Left ventricle myocardium inferior (tissue), 1 donor: ENCODE measurements around the gene SDCBP2. TPM values are rescaled to one million over a fixed set of nuclear protein-coding genes. Genes with fewer than 3 reads are reported as not detected.

ENCODE experiments used
- DNase-seq: peaks from one replicate; pipeline ENCODE4 v3.0.0-alpha.2; 2020
- H3K27ac ChIP-seq: fragments of 200-600 bp; replicated peaks from 2 replicates; pipeline ENCODE4 v1.8.0; 2021
- H3K27me3 ChIP-seq: fragments of 200-600 bp; 2 replicates; pipeline ENCODE4 v1.8.0; 2021; ENCODE audit warnings: low read depth
- H3K36me3 ChIP-seq: fragments of 200-600 bp; 2 replicates; pipeline ENCODE4 v1.8.0; 2021
- H3K4me1 ChIP-seq: fragments of 200-600 bp; 2 replicates; pipeline ENCODE4 v1.8.0; 2021
- H3K4me3 ChIP-seq: fragments of 200-600 bp; 2 replicates; pipeline ENCODE4 v1.8.0; 2021; ENCODE audit warnings: mild to moderate bottlenecking, moderate library complexity
- H3K9me3 ChIP-seq: fragments of 200-600 bp; replicated peaks from 2 replicates; pipeline ENCODE4 v1.8.0; 2021
- intact Hi-C: fragments of 100-400 bp; cut with micrococcal nuclease; formaldehyde crosslinking; loops from one replicate; pipeline ENCODE4 v1.11.0; 2022
- long read RNA-seq: library from polyadenylated mRNA; unstranded; transcript quantifications from one replicate; pipeline ENCODE4 v2.0.0, GENCODE V29; 2021
- total RNA-seq: library from RNA; stranded (reverse); fragmentation: NEBNext Ultra II Directional; extraction: Animal tissue kit (Norgen Biotek cat#: 25700); gene quantifications from one replicate; pipeline ENCODE4 v1.2.1, GENCODE V29; 2021
- TF ChIP-seq, protein P1 (sequence below): fragments of 200-600 bp; IDR thresholded peaks from 2 replicates; pipeline ENCODE4 v1.8.0; 2021; ENCODE audit warnings: antibody characterized with exemption, mild to moderate bottlenecking, borderline replicate concordance
- donor health status: DM: no; HTN: yes; CAD: no; lungs with severe emphysema.

SDCBP2 gene
- total RNA-seq = 2.2 TPM
- long read RNA-seq, partial matches to known transcripts = 1 of 4 reads
- long read RNA-seq, other reads (novel, unspliced or antisense) = 2 of 4 reads

DNA sequence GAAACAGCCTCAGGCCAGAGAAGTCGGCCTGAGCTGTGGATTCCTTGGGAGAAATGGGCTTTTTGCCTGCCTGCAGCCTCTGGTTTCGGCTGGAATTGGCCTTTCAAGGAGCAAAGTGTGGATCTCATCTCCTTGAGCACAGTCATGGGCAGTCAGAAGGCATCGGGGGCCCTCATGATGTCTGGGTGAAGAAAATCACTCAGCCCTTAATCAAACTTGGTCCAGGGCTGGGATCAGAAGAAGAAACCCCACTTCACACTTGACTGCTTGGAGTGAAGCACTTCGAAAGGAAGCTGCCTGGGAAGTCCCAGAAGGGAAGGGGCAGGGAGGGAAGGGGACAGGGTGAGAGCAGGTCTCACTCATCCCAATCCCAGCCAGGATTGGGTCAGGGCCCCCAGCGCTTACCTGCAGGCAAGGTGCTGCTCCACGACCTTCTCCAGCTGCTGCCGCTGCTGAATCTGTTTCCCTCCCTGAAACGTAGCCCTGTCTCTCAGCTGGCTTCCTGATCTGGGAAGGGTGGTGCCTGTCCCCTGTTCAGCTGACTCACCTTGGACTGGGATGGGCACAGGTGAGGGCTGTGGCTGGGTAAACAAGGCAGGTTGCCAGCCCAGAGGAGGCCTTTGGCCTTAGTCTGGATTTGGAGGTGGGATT is at the start of gene SDCBP2:
Gene SDCBP2 (minus strand): TSS at position 460 of the 651 bp plus-strand sequence. CDS start 8,723 bp downstream, outside the sequence.
- TF ChIP-seq, protein P1, sequence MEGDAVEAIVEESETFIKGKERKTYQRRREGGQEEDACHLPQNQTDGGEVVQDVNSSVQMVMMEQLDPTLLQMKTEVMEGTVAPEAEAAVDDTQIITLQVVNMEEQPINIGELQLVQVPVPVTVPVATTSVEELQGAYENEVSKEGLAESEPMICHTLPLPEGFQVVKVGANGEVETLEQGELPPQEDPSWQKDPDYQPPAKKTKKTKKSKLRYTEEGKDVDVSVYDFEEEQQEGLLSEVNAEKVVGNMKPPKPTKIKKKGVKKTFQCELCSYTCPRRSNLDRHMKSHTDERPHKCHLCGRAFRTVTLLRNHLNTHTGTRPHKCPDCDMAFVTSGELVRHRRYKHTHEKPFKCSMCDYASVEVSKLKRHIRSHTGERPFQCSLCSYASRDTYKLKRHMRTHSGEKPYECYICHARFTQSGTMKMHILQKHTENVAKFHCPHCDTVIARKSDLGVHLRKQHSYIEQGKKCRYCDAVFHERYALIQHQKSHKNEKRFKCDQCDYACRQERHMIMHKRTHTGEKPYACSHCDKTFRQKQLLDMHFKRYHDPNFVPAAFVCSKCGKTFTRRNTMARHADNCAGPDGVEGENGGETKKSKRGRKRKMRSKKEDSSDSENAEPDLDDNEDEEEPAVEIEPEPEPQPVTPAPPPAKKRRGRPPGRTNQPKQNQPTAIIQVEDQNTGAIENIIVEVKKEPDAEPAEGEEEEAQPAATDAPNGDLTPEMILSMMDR = no peak
- DNase-seq = no peak
- H3K4me3 ChIP-seq = no peak within 1 kb of the TSS
- peaks cover 82% of the 10 kb centered on the region for H3K4me1 ChIP-seq
- no peaks in the 10 kb centered on the region for H3K9me3 ChIP-seq
- peak within 1 kb of the TSS; percentile 100 for H3K27ac ChIP-seq
- intact Hi-C loops = loop anchor here (5.0 kb wide), 1 partner anchor 63 kb away; the partner anchor contains the start of gene FKBP1A
- no peaks in the 10 kb centered on the region for H3K27me3 ChIP-seq
- no peaks in the 10 kb centered on the region for H3K36me3 ChIP-seq

DNA sequence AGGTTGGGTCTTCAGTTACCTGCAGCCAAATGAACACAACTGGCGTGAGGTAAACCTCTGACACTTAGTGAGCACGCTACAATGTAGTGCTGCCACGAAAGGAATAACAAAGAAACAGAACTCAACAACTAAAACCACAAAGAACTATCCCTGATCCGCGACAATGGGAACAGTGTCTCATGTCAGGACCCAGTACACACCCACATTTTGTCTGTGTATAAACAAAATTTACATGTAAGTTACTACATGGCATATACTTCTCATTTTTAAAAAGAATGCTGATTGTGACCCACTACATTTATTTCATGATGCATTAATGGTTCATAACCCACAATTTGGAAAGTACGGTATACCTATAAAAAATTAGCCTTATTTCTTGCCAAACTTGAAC is 49.8 kb upstream of the SDCBP2 start:
- no peaks in the 10 kb centered on the region for H3K9me3 ChIP-seq
- TF ChIP-seq, protein P1 = no peak
- H3K36me3 ChIP-seq = no peaks in the 10 kb centered on the region
- H3K27ac ChIP-seq = peak overlapping the region; percentile 74
- peaks cover 100% of the 10 kb centered on the region for H3K4me1 ChIP-seq
- intact Hi-C loops = no loop called here
- no peak overlapping the region for H3K4me3 ChIP-seq
- no peaks in the 10 kb centered on the region for H3K27me3 ChIP-seq
- DNase-seq = no peak

DNA sequence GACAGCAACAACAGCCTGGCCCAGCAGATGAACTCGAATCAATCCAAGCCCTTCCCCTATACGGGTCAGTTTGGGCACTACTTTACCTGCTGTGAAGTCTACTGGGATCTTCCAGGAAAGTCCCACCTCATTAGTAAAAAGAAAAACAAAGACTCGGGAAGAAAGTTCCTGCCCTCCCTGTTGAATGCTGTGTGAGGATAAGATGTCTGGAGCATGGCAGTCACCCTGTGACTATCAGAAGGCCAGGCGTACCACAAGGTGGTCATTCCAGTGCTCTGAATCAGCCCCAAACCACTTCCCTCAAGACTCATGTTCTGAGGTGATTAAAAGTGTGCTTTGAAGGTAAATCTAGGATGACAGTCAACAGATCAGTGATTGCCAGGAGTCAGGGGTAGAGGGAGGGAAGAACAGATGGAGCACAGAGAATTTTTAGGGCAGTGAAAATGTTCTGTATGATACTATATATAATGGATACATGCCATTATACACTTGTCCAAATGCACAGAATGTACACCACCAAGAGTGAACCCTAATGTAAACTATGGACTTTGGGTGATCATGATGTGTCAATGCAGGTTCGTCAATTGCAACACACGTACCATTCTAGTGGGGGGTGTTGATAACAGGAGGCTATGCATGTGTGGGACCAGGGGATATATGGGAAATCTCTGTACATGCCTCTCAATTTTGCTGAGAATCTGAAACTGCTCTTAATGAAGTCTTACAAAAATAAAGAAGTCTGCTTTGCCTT is 49.2 kb upstream of the SDCBP2 start:
- H3K27me3 ChIP-seq = no peaks in the 10 kb centered on the region
- intact Hi-C loops = no loop called here
- no peak overlapping the region for H3K4me3 ChIP-seq
- H3K27ac ChIP-seq = peak overlapping the region; percentile 74
- peaks cover 2% of the 10 kb centered on the region for H3K36me3 ChIP-seq
- H3K4me1 ChIP-seq = peaks cover 100% of the 10 kb centered on the region
- no peak for DNase-seq
- TF ChIP-seq, protein P1 = no peak
- H3K9me3 ChIP-seq = no peaks in the 10 kb centered on the region

DNA sequence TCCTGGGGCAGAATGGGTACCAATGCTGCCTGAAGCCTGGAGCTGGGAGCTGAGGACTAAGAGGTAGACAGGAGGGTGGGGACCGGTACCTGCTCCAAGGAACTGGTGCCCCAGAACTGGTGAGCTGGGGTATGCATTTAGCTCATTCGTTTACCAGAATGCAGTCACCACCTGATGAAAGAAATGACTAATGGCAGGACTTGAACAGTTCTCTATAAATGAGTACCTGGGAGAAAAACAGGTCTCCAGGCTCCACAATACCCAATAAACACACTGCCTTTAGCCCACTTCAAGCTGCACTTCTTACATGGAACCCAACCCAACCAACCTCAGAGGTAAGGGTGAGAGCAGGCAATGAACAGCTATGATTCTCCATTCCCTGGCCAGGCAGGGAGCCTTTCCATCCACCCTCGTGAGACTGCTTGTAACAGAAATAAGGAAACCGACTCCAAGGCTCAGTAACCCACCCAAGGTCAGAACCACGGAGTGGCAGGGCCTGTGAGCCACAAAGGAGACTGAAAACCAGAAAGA is 48.5 kb upstream of the SDCBP2 start:
- Histone ChIP-seq H3K27ac (peak overlapping the region; percentile 74), H3K27me3 (no peaks in the 10 kb centered on the region), H3K4me1 (peaks cover 100% of the 10 kb centered on the region), H3K36me3 (peaks cover 8% of the 10 kb centered on the region), H3K4me3 (no peak overlapping the region), H3K9me3 (no peaks in the 10 kb centered on the region)
- TF ChIP-seq, protein P1 = no peak
- intact Hi-C loops = no loop called here
- DNase-seq = no peak

DNA sequence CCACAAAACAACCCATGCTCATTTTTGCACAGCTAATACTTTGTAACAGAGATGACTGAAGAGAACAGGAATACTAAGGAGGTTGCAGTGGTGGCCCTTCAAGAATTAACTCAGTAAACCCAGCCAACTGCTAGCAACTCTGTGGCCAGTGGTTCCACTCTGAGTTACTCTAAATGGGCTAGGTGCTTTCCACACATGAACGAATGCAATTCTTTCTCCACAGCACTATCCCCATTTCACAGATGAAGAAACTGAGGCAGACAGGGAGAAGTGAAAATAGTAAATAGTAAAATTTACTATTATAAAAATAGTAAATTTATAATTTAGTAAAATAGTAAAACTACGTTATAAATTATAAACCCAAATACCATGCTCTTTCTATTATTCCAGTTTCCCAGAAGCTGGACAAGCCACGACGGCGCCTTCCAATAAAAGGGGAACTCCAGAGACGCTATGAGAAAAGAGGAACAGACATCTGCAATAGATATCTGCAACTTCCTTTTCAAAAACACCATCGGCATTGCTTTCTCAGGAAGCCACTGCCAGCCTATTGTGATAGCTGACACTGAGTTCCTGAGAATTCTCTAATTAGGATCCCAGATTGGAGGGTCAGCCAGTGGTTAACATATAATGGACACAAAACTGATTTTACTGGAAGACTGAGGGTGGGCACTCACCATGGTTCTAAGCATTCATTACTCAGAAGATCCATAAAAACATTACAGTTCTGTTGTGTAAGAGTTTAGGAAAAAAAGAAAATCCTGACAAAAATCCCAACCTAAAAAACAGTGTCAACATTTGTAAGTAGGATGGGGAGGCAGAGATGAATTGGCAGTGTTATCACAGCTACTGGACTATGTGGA is 47.7 kb upstream of the SDCBP2 start:
- H3K4me3 ChIP-seq = peak overlapping the region; percentile 6
- peak overlapping the region; percentile 74 for H3K27ac ChIP-seq
- no peaks in the 10 kb centered on the region for H3K9me3 ChIP-seq
- H3K36me3 ChIP-seq = peaks cover 8% of the 10 kb centered on the region
- intact Hi-C loops = no loop called here
- H3K4me1 ChIP-seq = peaks cover 98% of the 10 kb centered on the region
- DNase-seq = no peak
- H3K27me3 ChIP-seq = no peaks in the 10 kb centered on the region
- TF ChIP-seq, protein P1 = no peak
